K562 (cell line): ENCODE data around the gene ADIPOR1. TPM values are rescaled to one million over a fixed set of nuclear protein-coding genes. Genes with fewer than 3 reads are reported as not detected.

Source experiments
- ARID1B ChIP-seq: fragments of 450-650 bp; IDR thresholded peaks from 2 replicates; pipeline ENCODE4 v1.6.1; 2016; ENCODE audit warnings: antibody characterized with exemption, mild to moderate bottlenecking, inconsistent platforms
- BRD9 ChIP-seq: fragments of 450-650 bp; IDR thresholded peaks from 2 replicates; pipeline ENCODE4 v1.6.1; 2018; ENCODE audit warnings: low read depth; ENCODE audit not compliant: partially characterized antibody
- CBX8 ChIP-seq: fragments of 200-600 bp; sonication (generic); IDR thresholded peaks from 2 replicates; pipeline ENCODE4 v1.6.1; 2012; ENCODE audit warnings: borderline replicate concordance, mixed run types, low read depth, mild to moderate bottlenecking, moderate library complexity, mixed read lengths, low read length, control low read depth, inconsistent platforms; ENCODE audit not compliant: poor library complexity, severe bottlenecking; ENCODE audit errors: extremely low read depth
- CCNT2 ChIP-seq: IDR thresholded peaks from 2 replicates; pipeline ENCODE4 v1.6.1; 2011; ENCODE audit warnings: borderline replicate concordance, low read depth, mild to moderate bottlenecking, moderate library complexity, mixed read lengths, low read length; ENCODE audit not compliant: insufficient read length; ENCODE audit errors: extremely low read depth
- CTBP1 ChIP-seq: fragments of 450-650 bp; IDR thresholded peaks from 2 replicates; pipeline ENCODE4 v1.6.1; 2016; ENCODE audit warnings: borderline replicate concordance
- FOXJ2 ChIP-seq: fragments of 200-800 bp; sonication (Bioruptor generic); IDR thresholded peaks from 2 replicates; pipeline ENCODE4 v1.6.1; 2016; ENCODE audit warnings: missing genetic modification characterization, missing compliant biosample characterization
- HMGXB4 ChIP-seq: sonication (generic); formaldehyde crosslinking; IDR thresholded peaks from 2 replicates; pipeline ENCODE4 v1.8.1; 2023; ENCODE audit warnings: mild to moderate bottlenecking, missing genetic modification reagents
- JUN ChIP-seq, 2 experiments: sonication (generic) in 1 of 2; formaldehyde crosslinking in 1 of 2; IDR thresholded peaks; 2 replicates each; pipeline versions ENCODE4 v1.6.1 to v1.8.0; 2012 to 2022; ENCODE audit warnings: borderline replicate concordance in 2 of 2, mild to moderate bottlenecking in 2 of 2, improper control_type of control experiment in 1 of 2, low read depth in 1 of 2, low read length in 1 of 2, missing genetic modification reagents in 1 of 2
- MED1 ChIP-seq: sonication (generic); formaldehyde crosslinking; IDR thresholded peaks from 2 replicates; pipeline ENCODE4 v1.8.1; 2023; ENCODE audit warnings: missing genetic modification reagents, borderline replicate concordance
- MLLT1 ChIP-seq, 2 experiments: fragments of 450-650 bp; IDR thresholded peaks; 2 replicates each; pipeline ENCODE4 v1.6.1; 2016
- PHB ChIP-seq: fragments of 250-450 bp; sonication (Bioruptor Pico); IDR thresholded peaks from 2 replicates; pipeline ENCODE4 v1.5.0; 2021
- RBM39 ChIP-seq: fragments of 200-400 bp; formaldehyde crosslinking; optimal IDR thresholded peaks from 2 replicates; pipeline ENCODE3; 2018; ENCODE audit warnings: low read depth, low read length
- RUNX1 ChIP-seq: sonication (generic); IDR thresholded peaks from 2 replicates; pipeline ENCODE4 v1.6.1; 2016; ENCODE audit warnings: antibody characterized with exemption, low read depth
- ZNF146 ChIP-seq: IDR thresholded peaks from one replicate; pipeline ENCODE4 v1.6.1; 2018; ENCODE audit warnings: missing compliant biosample characterization; ENCODE audit not compliant: unreplicated experiment
- ZNF696 ChIP-seq: fragments of 250-450 bp; sonication (Bioruptor Pico); conservative IDR thresholded peaks from 2 replicates; pipeline ENCODE4 v1.4.0; 2020; ENCODE audit warnings: mild to moderate bottlenecking, moderate library complexity
- polyA plus RNA-seq, 8 experiments: library from polyadenylated mRNA; depleted of rRNA in 4 of 8; stranded (reverse) in 5 of 8; unstranded in 3 of 8; fragments of >200 nt; fragmentation: Nextera tagmentation in 2 of 8; fragmentation: Illumina TruSeq in 1 of 8; extraction: Ambion mirVana in 2 of 8; extraction: Trizol in 1 of 8; gene quantifications; 2 replicates each; pipeline versions ENCODE4 v1.2.1 to v1.2.3, GENCODE V29; 2011 to 2014; ENCODE audit warnings: inconsistent platforms in 1 of 8, missing spikeins in 1 of 8
- total RNA-seq, 7 experiments: library from RNA; depleted of rRNA in 6 of 7; stranded (reverse); fragments of >200 nt in 6 of 7; fragmentation: Illumina TruSeq in 2 of 7; extraction: Trizol in 2 of 7; gene quantifications; 2 replicates each; pipeline versions ENCODE4 v1.2.1 to v1.2.3, GENCODE V29; 2011 to 2021; ENCODE audit warnings: low replicate concordance in 1 of 7
- TF ChIP-seq, protein P1 (sequence below): fragments of 150-350 bp; conservative IDR thresholded peaks from 2 replicates; pipeline ENCODE4 v1.6.1; 2014; ENCODE audit warnings: low read length
- TF ChIP-seq, protein P2 (sequence below): fragments of 250-450 bp; sonication (Bioruptor Pico); IDR thresholded peaks from 2 replicates; pipeline ENCODE4 v1.4.0; 2020; ENCODE audit warnings: borderline replicate concordance

ADIPOR1 gene
- total and polyA plus RNA-seq, 9 of the 15 experiments (the other 6 are each of a cell fraction or from before 2014, with no cell fraction given), result 29.0 to 217 (median 100) TPM

- TF ChIP-seq MED1 (CRISPR knock-in tag) (no peak), ZNF146 (CRISPR knock-in tag) (no peak), BRD9 (no peak), CTBP1 (peak; percentile 88), ZNF696 (no peak), CBX8 (no peak), HMGXB4 (CRISPR knock-in tag) (no peak), RBM39 (no peak), PHB (CRISPR knock-in tag) (no peak), MLLT1 (IDR thresholded peaks at IDR 0.05) (0 out of 4 replicates have a peak, but pooled peaks of 1 of the 2 experiments have one; percentile 16), FOXJ2 (no peak), RUNX1 (no peak), JUN (IDR thresholded peaks at IDR 0.05; ENCODE audit: borderline replicate concordance, low read depth, low read length) (0 out of 2 replicates have a peak, but pooled peaks have one; percentile 22), JUN (CRISPR knock-in tag; IDR thresholded peaks at IDR 0.05; ENCODE audit: borderline replicate concordance) (no peak), CCNT2 (peak; percentile 27), ARID1B (peak; percentile 89)
- TF ChIP-seq, protein P1, sequence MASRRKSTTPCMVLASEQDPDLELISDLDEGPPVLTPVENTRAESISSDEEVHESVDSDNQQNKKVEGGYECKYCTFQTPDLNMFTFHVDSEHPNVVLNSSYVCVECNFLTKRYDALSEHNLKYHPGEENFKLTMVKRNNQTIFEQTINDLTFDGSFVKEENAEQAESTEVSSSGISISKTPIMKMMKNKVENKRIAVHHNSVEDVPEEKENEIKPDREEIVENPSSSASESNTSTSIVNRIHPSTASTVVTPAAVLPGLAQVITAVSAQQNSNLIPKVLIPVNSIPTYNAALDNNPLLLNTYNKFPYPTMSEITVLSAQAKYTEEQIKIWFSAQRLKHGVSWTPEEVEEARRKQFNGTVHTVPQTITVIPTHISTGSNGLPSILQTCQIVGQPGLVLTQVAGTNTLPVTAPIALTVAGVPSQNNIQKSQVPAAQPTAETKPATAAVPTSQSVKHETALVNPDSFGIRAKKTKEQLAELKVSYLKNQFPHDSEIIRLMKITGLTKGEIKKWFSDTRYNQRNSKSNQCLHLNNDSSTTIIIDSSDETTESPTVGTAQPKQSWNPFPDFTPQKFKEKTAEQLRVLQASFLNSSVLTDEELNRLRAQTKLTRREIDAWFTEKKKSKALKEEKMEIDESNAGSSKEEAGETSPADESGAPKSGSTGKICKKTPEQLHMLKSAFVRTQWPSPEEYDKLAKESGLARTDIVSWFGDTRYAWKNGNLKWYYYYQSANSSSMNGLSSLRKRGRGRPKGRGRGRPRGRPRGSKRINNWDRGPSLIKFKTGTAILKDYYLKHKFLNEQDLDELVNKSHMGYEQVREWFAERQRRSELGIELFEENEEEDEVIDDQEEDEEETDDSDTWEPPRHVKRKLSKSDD, result no peak
- TF ChIP-seq, protein P2, sequence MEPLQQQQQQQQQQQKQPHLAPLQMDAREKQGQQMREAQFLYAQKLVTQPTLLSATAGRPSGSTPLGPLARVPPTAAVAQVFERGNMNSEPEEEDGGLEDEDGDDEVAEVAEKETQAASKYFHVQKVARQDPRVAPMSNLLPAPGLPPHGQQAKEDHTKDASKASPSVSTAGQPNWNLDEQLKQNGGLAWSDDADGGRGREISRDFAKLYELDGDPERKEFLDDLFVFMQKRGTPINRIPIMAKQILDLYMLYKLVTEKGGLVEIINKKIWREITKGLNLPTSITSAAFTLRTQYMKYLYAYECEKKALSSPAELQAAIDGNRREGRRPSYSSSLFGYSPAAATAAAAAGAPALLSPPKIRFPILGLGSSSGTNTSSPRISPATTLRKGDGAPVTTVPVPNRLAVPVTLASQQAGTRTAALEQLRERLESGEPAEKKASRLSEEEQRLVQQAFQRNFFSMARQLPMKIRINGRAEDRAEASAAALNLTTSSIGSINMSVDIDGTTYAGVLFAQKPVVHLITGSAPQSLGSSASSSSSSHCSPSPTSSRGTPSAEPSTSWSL (CRISPR knock-in tag), result no peak
These were observed 19.7 kb downstream of the ADIPOR1 start (continued) for GRCh38 chr1:202938287-202938925.
